Astrocyte of the cerebellum (primary cell): ENCODE data around the gene HIVEP3.

Experiments used
- DNase-seq: peaks from one replicate; pipeline ENCODE4 v3.0.0-alpha.2; 2011; ENCODE audit warnings: low read depth
- H3K4me3 ChIP-seq: 2 replicates; pipeline ENCODE4 v1.5.1; 2011; ENCODE audit warnings: mild to moderate bottlenecking, low read depth, low read length, moderate library complexity
- in situ Hi-C: cut with HindIII; loops from 2 replicates; pipeline ENCODE4 v1.10.0; 2017; ENCODE audit warnings: low sequenced_read_pairs
- TF ChIP-seq, protein P1 (sequence below): IDR thresholded peaks from 2 replicates; pipeline ENCODE4 v1.5.1; 2012; ENCODE audit warnings: low read length, low read depth, moderate library complexity, mild to moderate bottlenecking; ENCODE audit errors: missing control alignments

The HIVEP3 gene

DNA sequence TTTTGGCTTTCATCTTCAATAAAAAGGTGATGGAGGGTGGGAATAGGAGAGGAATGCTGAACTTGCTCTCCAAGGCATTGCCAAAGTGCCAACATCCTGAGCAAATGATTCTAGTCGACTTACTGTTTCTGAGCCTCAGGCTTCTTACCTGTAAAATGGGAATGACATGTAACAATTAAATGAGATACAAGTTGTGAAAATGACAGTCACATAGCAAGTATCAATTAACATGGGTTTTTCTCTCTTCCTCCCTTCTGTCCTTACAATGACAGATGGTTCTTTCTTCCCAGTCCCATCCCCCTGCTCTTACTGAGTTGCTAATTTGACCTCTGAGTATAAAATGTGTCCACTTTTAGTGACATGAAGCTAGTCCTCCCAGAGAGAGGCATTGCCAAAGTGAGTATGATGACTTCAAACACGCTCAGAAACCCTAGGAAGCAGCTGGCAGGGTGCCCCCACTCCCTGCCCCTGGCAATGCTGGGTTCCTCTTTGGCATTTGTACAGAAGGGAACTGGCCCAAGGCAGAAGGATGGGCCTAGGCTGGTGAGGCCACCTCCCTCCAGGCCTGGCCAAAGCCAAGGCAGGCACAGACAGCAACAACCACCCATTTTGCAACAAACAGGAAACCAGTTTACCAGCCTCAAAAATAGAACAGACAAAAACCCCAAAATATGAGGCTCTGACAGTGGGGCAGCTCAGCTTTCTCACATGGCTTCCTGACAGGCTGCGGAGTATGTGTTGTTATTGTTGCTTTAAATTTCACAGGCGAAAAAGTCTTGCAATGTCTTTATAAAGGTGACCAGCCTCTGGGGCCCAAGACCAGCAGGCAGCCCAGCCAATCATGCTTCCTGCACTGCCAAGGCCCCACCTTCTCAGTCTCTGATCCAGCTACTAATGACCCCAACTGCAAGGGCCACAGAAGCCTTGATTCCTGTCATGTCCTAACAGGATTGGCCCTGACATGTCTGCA lies 115.9 kb downstream of the HIVEP3 start:
- in situ Hi-C loops = no loop called here

DNA sequence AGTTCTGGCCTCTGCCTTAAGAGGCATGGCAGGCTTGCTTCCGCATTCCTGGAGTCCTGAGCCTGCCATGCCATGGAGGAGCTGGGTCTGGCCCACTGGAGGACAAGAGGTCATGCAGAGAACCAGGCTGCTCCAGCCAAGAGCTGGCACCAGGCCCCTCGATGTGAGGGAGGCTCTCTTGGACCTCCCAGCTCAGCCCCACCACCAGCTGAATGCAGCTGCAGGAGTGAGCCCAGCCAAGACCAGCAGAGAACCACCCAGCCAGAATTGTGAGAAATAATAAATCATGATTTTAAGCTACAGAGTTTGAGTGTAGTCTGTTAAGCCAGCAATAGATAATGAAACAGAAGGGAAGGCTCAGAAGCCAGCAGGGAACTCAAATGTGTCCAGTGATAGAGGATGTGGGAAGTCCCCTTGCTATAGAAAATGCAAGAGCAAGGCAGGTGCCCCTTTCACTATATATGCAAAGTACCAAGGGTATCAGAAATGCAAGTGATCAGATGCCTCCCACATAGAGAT lies 118.4 kb downstream of the HIVEP3 start:
- in situ Hi-C loops = no loop called here
- no peak for DNase-seq
- H3K4me3 ChIP-seq = no peak overlapping the region
- TF ChIP-seq, protein P1, sequence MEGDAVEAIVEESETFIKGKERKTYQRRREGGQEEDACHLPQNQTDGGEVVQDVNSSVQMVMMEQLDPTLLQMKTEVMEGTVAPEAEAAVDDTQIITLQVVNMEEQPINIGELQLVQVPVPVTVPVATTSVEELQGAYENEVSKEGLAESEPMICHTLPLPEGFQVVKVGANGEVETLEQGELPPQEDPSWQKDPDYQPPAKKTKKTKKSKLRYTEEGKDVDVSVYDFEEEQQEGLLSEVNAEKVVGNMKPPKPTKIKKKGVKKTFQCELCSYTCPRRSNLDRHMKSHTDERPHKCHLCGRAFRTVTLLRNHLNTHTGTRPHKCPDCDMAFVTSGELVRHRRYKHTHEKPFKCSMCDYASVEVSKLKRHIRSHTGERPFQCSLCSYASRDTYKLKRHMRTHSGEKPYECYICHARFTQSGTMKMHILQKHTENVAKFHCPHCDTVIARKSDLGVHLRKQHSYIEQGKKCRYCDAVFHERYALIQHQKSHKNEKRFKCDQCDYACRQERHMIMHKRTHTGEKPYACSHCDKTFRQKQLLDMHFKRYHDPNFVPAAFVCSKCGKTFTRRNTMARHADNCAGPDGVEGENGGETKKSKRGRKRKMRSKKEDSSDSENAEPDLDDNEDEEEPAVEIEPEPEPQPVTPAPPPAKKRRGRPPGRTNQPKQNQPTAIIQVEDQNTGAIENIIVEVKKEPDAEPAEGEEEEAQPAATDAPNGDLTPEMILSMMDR = no peak

More for the DNA sequence above, 115.9 kb downstream of the HIVEP3 start:
- no peak overlapping the region for H3K4me3 ChIP-seq
- DNase-seq = no peak
- TF ChIP-seq, protein P1 = no peak

DNA sequence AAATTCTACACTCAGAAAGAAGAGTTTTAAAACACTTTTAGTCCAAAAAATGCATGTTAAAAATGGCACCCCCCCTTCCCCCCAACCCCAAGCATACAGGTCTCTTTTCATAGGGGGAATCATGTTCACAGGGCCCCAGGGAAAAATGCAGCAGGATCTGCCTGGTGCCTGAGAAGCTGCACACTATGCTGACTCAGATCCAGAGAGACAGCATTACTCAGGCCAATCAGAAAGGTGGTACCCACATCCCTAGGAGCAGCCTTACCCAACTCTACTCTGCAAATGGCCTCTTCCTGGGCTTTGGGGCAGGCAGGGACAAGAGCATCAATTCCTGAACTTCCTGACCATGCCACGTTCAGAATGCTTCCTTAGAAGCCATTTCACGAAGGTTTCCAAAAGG lies 119.0 kb downstream of the HIVEP3 start:
- in situ Hi-C loops = no loop called here
- no peak for DNase-seq
- no peak overlapping the region for H3K4me3 ChIP-seq
- TF ChIP-seq, protein P1 = no peak

DNA sequence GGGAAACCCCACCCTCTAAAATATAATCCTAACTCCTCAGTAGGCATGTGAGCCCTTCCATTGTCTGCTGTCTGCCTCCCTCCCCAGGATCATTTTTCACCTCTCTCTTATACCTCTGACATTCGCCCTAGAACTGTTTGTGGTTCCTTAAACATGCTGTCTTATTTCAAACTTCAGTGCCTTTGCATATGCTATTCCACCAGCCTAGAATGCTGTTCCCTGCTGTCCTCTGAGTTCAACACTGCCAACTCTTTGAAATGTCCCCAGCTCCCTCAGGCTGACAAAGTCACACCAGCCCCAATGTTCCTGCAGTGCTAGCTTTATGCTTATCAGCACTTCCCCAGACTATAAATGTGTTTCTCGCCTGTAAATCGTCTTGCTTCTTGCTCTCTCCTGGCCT lies 119.5 kb downstream of the HIVEP3 start:
- no peak for DNase-seq
- TF ChIP-seq, protein P1 = no peak
- no peak overlapping the region for H3K4me3 ChIP-seq
- in situ Hi-C loops = no loop called here

DNA sequence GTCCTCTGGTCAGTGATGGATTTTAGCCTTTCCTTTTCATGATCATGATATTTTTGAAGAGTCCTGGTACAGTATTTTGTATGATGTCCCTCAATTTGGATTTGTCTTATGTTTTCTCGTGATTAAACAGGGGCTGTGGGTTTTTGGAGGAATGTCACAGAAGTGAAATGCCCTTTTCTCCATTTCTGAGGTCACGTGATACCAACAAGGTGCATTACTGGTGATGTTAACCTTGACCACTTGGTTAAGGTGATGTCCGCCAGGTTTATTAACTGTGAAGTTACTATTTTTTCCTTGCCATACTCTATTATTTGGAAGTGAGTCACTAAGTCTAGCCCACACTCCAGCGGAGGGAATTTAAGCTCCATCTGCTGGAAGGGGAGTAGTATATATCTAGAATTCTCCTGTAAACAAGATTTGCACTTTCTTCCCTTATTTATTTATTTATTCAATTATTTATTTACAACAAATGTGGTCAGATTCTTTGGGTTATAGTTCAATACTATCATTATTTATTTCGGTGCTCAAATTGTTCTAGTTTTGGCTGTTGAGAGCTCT lies 123.4 kb downstream of the HIVEP3 start:
- TF ChIP-seq, protein P1 = peak; percentile 57
- H3K4me3 ChIP-seq = no peak overlapping the region
- DNase-seq = peak; percentile 29
- in situ Hi-C loops = no loop called here

DNA sequence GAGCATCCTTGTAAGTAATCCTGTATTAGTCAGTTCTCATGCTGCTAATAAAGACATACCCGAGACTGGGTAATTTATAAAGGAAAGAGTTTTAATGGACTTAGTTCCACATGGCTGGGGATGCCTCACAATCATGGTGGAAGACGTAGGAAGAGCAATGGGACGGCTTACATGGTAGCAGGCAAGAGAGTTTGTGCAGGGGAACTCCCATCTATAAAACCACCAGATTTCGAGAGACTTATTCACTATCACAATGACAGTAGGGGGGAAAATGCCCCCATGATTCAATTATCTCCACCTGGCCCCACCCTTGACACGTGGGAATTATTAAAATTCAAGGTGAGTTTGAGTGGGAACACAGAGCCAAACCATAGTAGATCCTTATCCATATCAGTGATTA lies 124.7 kb downstream of the HIVEP3 start:
- no peak for DNase-seq
- in situ Hi-C loops = no loop called here
- H3K4me3 ChIP-seq = no peak overlapping the region
- TF ChIP-seq, protein P1 = no peak
